Suprapubic skin (tissue), 4 donors: Measurements from ENCODE around the gene DHX30. TPM values are rescaled to one million over a fixed set of nuclear protein-coding genes. Genes with fewer than 3 reads are reported as not detected.

Experiments used
- DNase-seq, 2 donors: peaks; one replicate each; pipeline ENCODE4 v3.0.0-alpha.2; 2019; ENCODE audit warnings: low spot score in 2 of 2
- H3K27ac ChIP-seq: fragments of 200-600 bp; sonication (generic); one replicate; pipeline ENCODE4 v1.5.1; 2019
- H3K27me3 ChIP-seq: fragments of 200-600 bp; sonication (generic); one replicate; pipeline ENCODE4 v1.5.1; 2019
- H3K36me3 ChIP-seq: fragments of 200-600 bp; sonication (generic); one replicate; pipeline ENCODE4 v1.5.1; 2019
- H3K4me1 ChIP-seq: fragments of 200-600 bp; sonication (generic); one replicate; pipeline ENCODE4 v1.5.1; 2019
- H3K4me3 ChIP-seq: fragments of 200-600 bp; sonication (generic); one replicate; pipeline ENCODE4 v1.5.1; 2019; ENCODE audit warnings: mild to moderate bottlenecking
- H3K9me3 ChIP-seq: fragments of 200-600 bp; sonication (generic); one replicate; pipeline ENCODE4 v1.5.1; 2019
- CTCF ChIP-seq, 2 donors: fragments of 200-600 bp in 1 of 2; fragments of 450-650 bp in 1 of 2; sonication (generic) in 1 of 2; IDR thresholded peaks; one replicate each; pipeline ENCODE4 v1.5.1; 2016 to 2019; ENCODE audit warnings: antibody characterized with exemption in 2 of 2, mild to moderate bottlenecking in 1 of 2, moderate library complexity in 1 of 2
- EP300 ChIP-seq: sonication (generic); formaldehyde crosslinking; IDR thresholded peaks from one replicate; pipeline ENCODE4 v1.6.1; 2017; ENCODE audit warnings: antibody characterized with exemption
- POLR2A ChIP-seq, 2 donors: fragments of 450-650 bp; IDR thresholded peaks; one replicate each; pipeline ENCODE4 v1.6.1; 2017; ENCODE audit warnings: antibody characterized with exemption in 2 of 2, mild to moderate bottlenecking in 2 of 2, moderate library complexity in 2 of 2
- POLR2AphosphoS5 ChIP-seq, 3 donors: sonication (generic); formaldehyde crosslinking; IDR thresholded peaks; one replicate each; pipeline ENCODE4 v1.6.1; 2017; ENCODE audit warnings: antibody characterized with exemption in 3 of 3
- WGBS: methylation state at CpG from one replicate; pipeline ENCODE4 v1.1.5; 2018; 5-methylcytosine and 5-hydroxymethylcytosine counted together
- total RNA-seq, 4 donors: library from RNA; depleted of rRNA; stranded (reverse); fragments of >200 nt; gene quantifications; one replicate each; pipeline ENCODE4 v1.1.0, GENCODE V29; 2016

The DHX30 gene
- total RNA-seq, 4 donors from 2014 or later = 56.7 to 74.1 (median 69.4) TPM

GRCh38 chr3:47856669-47857068 lies 53.7 kb downstream of the DHX30 start:
- Histone ChIP-seq H3K4me1 (no peaks in the 10 kb centered on the region), H3K4me3 (no peak overlapping the region), H3K36me3 (peaks cover 95% of the 10 kb centered on the region), H3K27ac (no peak overlapping the region), H3K9me3 (no peaks in the 10 kb centered on the region), H3K27me3 (no peaks in the 10 kb centered on the region)
- DNase-seq = no peak
- WGBS = 73% methylated on average over 5 of the region's 11 CpGs
- TF ChIP-seq EP300 = no peak
- TF ChIP-seq POLR2AphosphoS5 (IDR thresholded peaks at IDR 0.05) = no peak
- no peak for TF ChIP-seq POLR2A (IDR thresholded peaks at IDR 0.05)
- no peak for TF ChIP-seq CTCF (IDR thresholded peaks at IDR 0.05)

GRCh38 chr3:47857151-47857550 lies 54.2 kb downstream of the DHX30 start:
- TF ChIP-seq EP300 (no peak), POLR2AphosphoS5 (IDR thresholded peaks at IDR 0.05) (no peak), POLR2A (IDR thresholded peaks at IDR 0.05) (no peak), CTCF (IDR thresholded peaks at IDR 0.05) (no peak)
- 100% methylated on average over 2 of the region's 2 CpGs for WGBS
- DNase-seq = no peak
- Histone ChIP-seq H3K27ac (no peak overlapping the region), H3K27me3 (no peaks in the 10 kb centered on the region), H3K4me3 (no peak overlapping the region), H3K9me3 (no peaks in the 10 kb centered on the region), H3K4me1 (no peaks in the 10 kb centered on the region), H3K36me3 (peaks cover 92% of the 10 kb centered on the region)

GRCh38 chr3:47859956-47860605 lies 57.1 kb downstream of the DHX30 start:
- H3K4me1 ChIP-seq = no peaks in the 10 kb centered on the region
- TF ChIP-seq EP300 (no peak), POLR2A (IDR thresholded peaks at IDR 0.05) (no peak), CTCF (IDR thresholded peaks at IDR 0.05) (no peak), POLR2AphosphoS5 (IDR thresholded peaks at IDR 0.05) (no peak)
- H3K27me3 ChIP-seq = no peaks in the 10 kb centered on the region
- no peak overlapping the region for H3K4me3 ChIP-seq
- WGBS = 94% methylated on average over 4 of the region's 4 CpGs
- peaks cover 90% of the 10 kb centered on the region for H3K36me3 ChIP-seq
- no peak for DNase-seq
- H3K9me3 ChIP-seq = no peaks in the 10 kb centered on the region
- no peak overlapping the region for H3K27ac ChIP-seq

- no peak for TF ChIP-seq CTCF (IDR thresholded peaks at IDR 0.05)
- TF ChIP-seq POLR2AphosphoS5 (IDR thresholded peaks at IDR 0.05) = no peak
- no peak for TF ChIP-seq POLR2A (IDR thresholded peaks at IDR 0.05)
- TF ChIP-seq EP300 = no peak
- Histone ChIP-seq H3K27me3 (no peaks in the 10 kb centered on the region), H3K4me1 (no peaks in the 10 kb centered on the region), H3K9me3 (no peaks in the 10 kb centered on the region), H3K4me3 (no peak overlapping the region), H3K36me3 (peaks cover 91% of the 10 kb centered on the region), H3K27ac (no peak overlapping the region)
- WGBS = 91% methylated on average over 7 of the region's 12 CpGs
- DNase-seq = no peak
Measured at GRCh38 chr3:47863391-47864128, 60.6 kb downstream of the DHX30 start.

GRCh38 chr3:47865192-47865591 lies 62.3 kb downstream of the DHX30 start:
- no peak for DNase-seq
- Histone ChIP-seq H3K27me3 (no peaks in the 10 kb centered on the region), H3K36me3 (peaks cover 93% of the 10 kb centered on the region), H3K4me3 (no peak overlapping the region), H3K9me3 (no peaks in the 10 kb centered on the region), H3K4me1 (no peaks in the 10 kb centered on the region), H3K27ac (no peak overlapping the region)
- TF ChIP-seq CTCF (IDR thresholded peaks at IDR 0.05) = no peak
- WGBS = 56% methylated on average over 3 of the region's 3 CpGs
